Epithelial cell of proximal tubule (primary cell): ENCODE measurements around the gene TMED4. TPM values are rescaled to one million over a fixed set of nuclear protein-coding genes. Genes with fewer than 3 reads are reported as not detected.
A peak's percentile ranks its signal among the peaks of the same experiment; 100 is the strongest.
"Not testable (repeated sequence)": the region's sequence is repeated elsewhere in the genome, so short reads cannot be mapped to it uniquely, and the experiment has no call there.

Experiments
- DNase-seq: peaks from one replicate; pipeline ENCODE4 v3.0.0-alpha.2; 2011; ENCODE audit warnings: low read depth
- H3K4me3 ChIP-seq: 2 replicates; pipeline ENCODE4 v1.5.1; 2011; ENCODE audit warnings: low read depth, mild to moderate bottlenecking, low read length
- total RNA-seq: library from RNA; depleted of rRNA; stranded (reverse); fragments of >200 nt; gene quantifications from 2 replicates; pipeline ENCODE4 v1.2.3, GENCODE V29; 2015
- TF ChIP-seq, protein P1 (sequence below): conservative IDR thresholded peaks from 2 replicates; pipeline ENCODE4 v1.5.1; 2012; ENCODE audit warnings: low read depth, mild to moderate bottlenecking, low read length

The TMED4 gene
- total RNA-seq, 1 donor from 2014 or later = 167 TPM

DNA sequence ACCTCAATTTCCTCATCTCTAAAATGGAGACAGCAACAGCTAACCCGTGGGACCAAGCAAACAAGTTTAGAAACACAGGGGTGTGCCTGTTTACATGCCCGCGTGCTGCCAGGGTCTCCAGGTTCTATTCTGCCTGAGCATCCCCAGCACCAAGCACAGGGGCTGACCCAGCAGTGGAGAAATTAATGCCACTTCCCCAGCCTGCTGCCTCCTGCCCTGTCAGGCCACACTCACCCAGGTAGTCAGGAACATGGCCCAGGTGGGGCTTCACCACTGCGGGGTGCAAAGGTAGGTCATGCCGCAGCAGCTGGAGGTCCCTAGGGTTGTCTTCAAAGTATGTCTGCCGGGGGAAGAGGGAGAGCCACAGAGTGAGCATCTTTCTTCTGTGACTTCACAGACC, 14.1 kb downstream of the TMED4 start:
- TF ChIP-seq, protein P1, sequence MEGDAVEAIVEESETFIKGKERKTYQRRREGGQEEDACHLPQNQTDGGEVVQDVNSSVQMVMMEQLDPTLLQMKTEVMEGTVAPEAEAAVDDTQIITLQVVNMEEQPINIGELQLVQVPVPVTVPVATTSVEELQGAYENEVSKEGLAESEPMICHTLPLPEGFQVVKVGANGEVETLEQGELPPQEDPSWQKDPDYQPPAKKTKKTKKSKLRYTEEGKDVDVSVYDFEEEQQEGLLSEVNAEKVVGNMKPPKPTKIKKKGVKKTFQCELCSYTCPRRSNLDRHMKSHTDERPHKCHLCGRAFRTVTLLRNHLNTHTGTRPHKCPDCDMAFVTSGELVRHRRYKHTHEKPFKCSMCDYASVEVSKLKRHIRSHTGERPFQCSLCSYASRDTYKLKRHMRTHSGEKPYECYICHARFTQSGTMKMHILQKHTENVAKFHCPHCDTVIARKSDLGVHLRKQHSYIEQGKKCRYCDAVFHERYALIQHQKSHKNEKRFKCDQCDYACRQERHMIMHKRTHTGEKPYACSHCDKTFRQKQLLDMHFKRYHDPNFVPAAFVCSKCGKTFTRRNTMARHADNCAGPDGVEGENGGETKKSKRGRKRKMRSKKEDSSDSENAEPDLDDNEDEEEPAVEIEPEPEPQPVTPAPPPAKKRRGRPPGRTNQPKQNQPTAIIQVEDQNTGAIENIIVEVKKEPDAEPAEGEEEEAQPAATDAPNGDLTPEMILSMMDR = no peak

DNA sequence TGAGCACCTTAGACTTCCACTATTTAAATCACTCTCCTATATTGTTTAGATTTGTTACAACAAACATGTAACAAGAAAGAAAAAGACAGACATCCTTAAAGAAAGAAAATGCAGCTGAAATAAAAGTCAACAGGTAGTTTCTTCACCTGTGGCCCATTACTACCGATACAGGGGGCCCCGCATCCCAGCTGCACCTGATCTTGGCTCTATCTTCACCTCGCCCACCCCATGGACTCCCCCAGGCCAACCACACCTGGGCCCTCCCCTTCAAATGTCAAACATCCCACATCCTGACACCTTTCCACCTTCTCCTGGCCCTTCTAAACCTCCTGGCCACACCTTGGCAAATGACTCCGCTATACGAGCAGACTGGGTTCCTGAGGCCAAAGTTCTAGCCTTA, 15.4 kb downstream of the TMED4 start:
- no peak overlapping the region for H3K4me3 ChIP-seq
- no peak for DNase-seq
- TF ChIP-seq, protein P1 = no peak

More for the DNA sequence above, 14.1 kb downstream of the TMED4 start:
- H3K4me3 ChIP-seq = no peak overlapping the region
- DNase-seq = no peak

DNA sequence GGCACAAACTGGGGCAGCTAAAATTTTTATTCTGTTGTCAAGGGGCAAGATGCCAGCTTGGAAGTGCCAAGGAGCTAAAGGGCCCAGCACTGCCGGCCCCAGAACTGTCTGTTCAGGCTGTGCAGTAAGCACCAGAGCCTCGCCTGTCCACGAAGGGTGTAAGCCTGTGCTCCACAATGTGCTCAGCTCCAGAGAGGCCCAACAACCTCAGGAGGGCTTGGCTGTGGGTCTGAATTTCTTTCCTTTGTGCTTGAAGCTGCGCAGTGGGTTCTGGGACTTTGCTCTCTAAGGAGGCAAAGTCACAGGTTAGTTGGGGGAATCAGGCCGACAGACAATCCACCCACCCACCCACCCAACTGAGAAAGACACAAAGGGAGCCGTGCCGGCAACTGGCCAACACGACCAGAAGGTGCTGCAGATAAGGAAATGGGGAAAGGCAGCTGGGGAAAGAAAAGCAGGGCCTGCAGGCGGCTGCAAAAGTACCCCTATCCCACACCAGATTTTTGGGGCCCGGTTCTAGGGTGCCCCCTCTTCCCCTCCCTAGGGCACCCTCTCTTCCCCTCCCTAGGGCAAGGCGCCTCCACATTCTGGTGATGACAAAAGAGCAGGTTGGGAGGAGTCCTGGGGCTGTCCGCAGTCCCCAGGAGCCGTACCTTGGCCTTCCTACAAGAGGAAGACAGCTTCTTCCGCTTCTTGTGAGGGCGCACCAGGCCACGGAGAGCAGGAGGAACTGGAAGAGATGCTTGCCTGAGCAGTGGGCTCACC, 16.1 kb downstream of the TMED4 start:
- TF ChIP-seq, protein P1 = no peak
- no peak overlapping the region for H3K4me3 ChIP-seq
- no peak for DNase-seq

DNA sequence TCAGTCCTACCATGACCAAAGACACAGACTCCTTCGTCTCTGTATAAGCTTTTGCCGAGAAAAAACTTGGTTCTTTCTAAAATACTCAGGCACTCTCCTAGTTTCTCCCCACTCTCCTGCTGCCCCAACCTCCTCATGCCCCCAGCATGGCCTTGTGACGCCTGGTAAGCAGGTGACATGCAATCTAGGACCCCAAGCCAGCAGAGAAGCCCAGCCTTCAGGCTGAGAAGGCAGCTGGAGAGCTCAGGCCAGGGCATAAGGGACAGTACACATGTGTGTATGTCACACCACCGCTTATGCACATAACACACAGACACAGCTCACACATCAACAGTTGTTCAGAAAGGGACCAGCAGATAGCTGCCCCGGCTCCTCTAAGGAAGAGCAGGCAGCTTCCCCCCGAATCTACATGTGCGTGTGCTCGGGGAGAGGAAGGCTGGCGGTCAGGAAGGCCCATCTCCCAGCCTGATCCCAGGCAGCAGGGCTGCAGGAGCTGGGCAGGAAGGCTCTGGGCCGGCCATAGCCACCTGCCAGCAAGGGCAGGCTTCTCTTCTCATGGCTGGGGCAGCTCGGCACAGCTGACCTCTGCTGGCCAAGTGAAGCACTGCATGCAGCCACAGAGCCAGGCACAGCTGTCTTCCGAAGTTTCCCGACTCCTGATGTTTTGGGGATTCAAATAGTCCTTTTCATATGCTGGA, 16.8 kb downstream of the TMED4 start:
- TF ChIP-seq, protein P1 = peak; percentile 97
- no peak for DNase-seq
- no peak overlapping the region for H3K4me3 ChIP-seq

DNA sequence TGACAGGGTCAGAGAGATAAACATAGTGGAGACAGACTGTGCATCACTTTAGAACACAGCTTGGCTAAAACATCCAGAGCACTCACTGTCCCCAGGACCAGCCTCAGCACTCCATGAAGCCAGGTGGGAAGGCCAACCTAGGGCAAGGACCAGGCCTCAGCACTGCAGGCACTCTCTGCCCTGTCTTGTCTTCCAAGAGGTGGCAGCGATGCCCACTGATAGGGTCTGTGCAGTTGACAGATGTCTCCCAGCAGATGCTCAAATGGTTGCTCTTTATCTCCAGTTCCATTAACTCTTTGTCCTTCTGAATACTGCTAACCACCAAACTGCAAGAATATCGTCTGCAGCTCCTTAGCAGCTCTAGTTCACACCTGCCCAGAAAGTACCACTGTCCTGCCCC, 17.4 kb downstream of the TMED4 start:
- no peak overlapping the region for H3K4me3 ChIP-seq
- DNase-seq = no peak
- TF ChIP-seq, protein P1 = no peak

DNA sequence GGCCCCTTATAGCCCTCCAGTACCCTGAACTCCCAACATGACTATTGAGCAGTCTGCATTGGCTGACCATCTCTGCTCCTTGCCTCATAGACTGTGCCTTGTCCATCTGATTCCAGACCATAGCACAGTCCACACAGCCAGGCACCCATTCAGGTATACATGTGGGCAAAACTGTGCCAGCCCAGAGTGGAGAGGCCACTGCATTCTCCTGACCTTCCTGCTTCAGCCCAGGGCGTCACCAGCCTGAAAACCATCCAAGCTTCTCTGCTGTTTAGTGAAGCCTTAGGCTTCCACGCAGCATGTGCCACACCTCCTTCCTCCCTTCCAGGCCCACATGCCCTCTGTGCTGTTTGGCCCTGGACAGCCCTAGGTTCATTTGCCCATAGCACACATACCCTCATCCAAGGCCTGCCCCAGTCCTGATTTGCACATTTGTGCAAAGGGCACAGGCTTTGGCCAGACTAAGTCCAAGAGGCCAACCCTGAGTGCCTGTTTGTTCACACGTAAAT, 18.8 kb downstream of the TMED4 start:
- H3K4me3 ChIP-seq = no peak overlapping the region
- TF ChIP-seq, protein P1 = no peak
- DNase-seq = no peak

DNA sequence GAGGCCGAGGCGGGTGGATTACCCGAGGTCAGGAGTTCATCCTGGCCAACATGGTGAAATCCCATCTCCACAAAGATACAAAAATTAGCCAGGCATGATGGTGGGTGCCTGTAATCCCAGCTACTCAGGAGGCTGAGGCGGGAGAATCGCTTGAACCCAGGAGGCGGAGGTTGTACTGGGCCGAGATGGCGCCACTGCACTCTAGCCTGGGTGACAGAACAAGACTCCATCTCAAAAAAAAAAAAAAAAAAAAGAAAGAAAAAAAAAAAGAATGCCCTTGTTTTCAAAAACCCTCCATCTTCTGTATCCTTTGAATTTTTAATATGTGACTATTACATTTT, 19.4 kb downstream of the TMED4 start:
- DNase-seq, H3K4me3 ChIP-seq: not testable (repeated sequence)
